GM12874 (cell line): Measurements from ENCODE around the gene SLC12A1.

Source experiments
- TF ChIP-seq, protein P1 (sequence below): IDR thresholded peaks from 2 replicates; pipeline ENCODE4 v1.5.1; 2011; ENCODE audit warnings: low read depth, mild to moderate bottlenecking, control low read depth, low read length, moderate library complexity; ENCODE audit not compliant: insufficient read depth

SLC12A1 gene

DNA sequence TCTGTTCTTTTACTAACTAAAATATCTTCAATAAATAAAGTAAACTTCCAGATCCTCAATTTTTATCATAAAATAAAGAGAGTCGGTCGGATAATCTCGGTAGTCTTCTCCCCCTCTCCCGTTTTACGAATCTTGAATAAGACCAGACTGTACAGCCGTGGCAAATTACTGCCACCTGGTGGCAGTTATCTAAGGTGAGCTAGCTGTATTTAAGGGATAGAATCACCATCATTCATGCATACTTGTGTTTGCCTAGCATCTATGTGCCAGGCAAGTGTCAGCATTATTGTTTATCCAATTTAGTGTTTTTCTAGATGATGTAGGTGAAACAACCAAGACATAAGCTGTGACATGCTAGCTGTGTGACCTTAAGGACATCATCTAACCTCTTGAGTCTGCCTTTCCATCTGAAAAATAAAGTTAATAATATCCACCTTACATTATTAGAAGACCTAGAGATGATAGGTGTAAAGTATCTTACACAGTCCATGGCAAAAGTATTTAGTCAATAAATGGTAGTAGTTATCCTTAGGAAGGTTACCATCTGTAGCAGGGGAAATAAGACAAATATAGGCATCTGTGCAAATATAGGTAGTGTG is 146.5 kb downstream of the SLC12A1 start:
- TF ChIP-seq, protein P1, sequence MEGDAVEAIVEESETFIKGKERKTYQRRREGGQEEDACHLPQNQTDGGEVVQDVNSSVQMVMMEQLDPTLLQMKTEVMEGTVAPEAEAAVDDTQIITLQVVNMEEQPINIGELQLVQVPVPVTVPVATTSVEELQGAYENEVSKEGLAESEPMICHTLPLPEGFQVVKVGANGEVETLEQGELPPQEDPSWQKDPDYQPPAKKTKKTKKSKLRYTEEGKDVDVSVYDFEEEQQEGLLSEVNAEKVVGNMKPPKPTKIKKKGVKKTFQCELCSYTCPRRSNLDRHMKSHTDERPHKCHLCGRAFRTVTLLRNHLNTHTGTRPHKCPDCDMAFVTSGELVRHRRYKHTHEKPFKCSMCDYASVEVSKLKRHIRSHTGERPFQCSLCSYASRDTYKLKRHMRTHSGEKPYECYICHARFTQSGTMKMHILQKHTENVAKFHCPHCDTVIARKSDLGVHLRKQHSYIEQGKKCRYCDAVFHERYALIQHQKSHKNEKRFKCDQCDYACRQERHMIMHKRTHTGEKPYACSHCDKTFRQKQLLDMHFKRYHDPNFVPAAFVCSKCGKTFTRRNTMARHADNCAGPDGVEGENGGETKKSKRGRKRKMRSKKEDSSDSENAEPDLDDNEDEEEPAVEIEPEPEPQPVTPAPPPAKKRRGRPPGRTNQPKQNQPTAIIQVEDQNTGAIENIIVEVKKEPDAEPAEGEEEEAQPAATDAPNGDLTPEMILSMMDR: peak; percentile 49; the same call in 1 of the 2 replicates
